GM19452 (cell line): ENCODE measurements around the gene WDR17.

ENCODE experiments used
- ATAC-seq: cut with Tn5 transposase; IDR thresholded peaks from one replicate; pipeline ENCODE4 v1.9.1; 2021; ENCODE audit not compliant: unreplicated experiment

WDR17 gene

GRCh38 chr4:176065435-176066291 is at the start of gene WDR17:
WDR17 (plus strand) TSS chr4:176065841; CDS start chr4:176111581, 45,740 bp downstream.
- ATAC-seq: peak; percentile 100

GRCh38 chr4:176016601-176017000 is 49.0 kb upstream of the WDR17 start:
- ATAC-seq: no peak

DNA sequence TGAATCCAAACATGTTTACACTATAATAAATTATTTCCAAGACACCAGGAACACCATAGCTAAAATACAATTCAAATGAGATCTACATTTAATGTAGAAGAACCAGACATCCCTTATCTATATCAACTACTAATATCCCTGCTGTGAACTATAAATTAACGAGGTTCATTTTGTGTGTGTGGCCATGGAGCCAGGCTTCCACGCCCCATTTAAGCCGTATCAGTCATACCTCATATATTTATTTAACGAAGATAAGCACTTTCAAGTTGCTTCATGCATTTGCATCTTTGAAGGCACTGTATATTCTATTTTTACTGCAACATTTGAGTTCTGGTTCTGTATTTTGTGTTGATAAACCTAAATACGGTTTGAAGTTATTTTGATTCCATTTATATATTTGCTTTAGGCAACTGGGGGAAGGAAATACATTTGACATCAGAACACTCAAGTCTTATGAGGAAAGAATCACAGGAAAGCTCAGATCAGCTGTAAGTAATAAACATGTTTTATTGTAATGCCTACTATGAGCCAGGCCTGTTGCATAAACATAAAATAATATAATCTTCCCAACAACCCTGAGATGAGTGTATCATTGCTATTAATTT is 45.1 kb upstream of the WDR17 start:
- ATAC-seq: no peak

DNA sequence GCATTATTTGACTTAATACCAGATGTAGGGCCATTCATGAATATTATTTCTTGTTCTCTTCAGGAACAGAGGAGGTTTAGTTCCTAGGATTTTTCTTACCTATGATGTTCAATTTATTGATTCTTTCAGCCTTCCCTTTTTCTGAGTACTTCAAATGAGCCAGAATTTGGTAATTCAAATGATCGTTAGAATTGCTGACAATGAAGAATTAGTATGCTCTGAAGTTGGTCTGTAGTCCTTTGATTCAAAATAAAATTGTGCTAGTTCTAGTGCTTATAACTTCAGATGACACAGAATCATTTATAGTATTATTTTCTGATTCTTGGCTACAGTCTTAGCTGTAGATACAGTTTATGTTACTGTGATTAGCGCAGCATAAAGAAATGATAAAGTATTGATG is 35.2 kb upstream of the WDR17 start:
- ATAC-seq: no peak

- ATAC-seq: no peak
Measured at GRCh38 chr4:176031922-176032321, 33.7 kb upstream of the WDR17 start.

- no peak for ATAC-seq
Measured at GRCh38 chr4:176032454-176032853, 33.2 kb upstream of the WDR17 start.

DNA sequence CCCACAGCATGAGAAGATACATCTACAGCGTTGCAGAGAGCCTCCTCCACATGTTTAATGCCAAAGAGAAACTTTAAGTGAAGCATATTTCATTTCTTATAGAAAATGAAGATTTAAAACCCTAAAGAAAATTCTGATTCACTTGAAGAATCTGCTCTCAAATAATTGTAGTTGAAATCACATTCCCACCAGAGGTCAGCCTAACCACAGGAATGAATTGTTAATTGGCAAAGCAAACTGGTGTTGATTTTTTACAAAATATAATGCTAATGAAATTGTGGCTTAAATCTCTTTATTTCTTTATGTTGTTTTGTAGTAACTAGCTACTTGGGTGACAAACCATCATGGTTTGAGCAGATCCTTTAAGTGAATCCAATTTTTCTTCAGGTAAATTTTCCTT is 31.1 kb upstream of the WDR17 start:
- ATAC-seq: no peak

DNA sequence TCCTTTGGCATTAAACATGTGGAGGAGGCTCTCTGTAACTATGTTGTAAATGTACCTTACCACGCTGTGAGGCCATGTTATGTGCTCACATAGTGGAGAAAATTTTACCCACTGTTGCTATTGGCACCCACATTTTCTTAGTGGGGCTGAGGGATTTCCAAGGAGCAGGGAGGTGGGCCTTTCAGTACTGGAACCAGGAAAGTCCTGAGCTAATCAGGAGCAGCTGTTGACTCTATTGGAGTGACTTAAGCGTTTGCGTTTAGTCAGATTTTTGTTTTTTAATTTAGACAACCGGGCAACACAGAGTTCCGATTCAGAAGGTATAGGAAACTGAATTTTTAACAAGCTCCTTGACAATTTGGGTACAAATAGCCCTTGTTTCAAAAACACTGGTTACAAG is 30.7 kb upstream of the WDR17 start:
- ATAC-seq: no peak

- ATAC-seq: no peak
Measured at GRCh38 chr4:176036585-176037205, 28.9 kb upstream of the WDR17 start.

GRCh38 chr4:176038789-176039188 is 26.9 kb upstream of the WDR17 start:
- no peak for ATAC-seq

GRCh38 chr4:176042195-176042594 is 23.4 kb upstream of the WDR17 start:
- no peak for ATAC-seq

GRCh38 chr4:176043838-176044588 is 21.6 kb upstream of the WDR17 start:
- ATAC-seq: no peak

- no peak for ATAC-seq
Measured at GRCh38 chr4:176044589-176044951, 21.1 kb upstream of the WDR17 start.

DNA sequence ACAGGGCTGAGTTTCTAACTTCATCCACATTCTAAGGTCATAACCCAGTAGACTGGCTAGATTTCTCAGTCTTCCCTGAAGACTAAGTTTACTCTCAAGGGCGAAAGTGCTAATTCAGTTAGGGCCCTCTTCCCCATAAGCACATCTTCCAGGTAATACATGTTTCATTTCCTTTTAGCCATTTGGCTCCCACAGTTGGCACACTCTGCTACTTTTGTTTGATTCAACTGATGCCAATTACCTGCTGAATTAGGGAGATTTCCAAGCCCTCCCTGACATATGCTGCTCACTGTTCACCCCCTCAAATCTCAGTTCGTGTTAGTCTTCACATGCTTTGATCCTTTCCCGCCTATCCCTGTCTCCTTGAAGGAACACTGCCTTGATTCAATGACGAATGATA is 17.0 kb upstream of the WDR17 start:
- no peak for ATAC-seq

DNA sequence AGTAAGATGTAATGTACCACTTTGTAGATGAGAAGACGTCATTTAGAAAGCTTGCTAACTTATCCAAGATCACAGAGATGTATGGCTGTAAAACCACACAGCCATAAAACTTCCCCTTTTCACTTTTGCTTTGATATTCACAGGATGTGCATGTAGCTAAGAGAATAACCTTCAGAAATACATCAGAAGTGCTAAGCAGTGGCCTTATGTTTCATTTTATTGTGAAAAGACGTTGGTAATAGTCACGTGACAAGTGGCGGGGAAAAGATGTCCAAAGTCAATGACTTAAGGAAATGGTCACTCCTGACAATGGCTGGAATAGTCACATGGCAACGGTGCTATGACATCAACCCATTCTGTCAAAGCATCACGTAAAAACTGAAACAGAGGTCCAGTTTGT is 12.9 kb upstream of the WDR17 start:
- peak; percentile 97 for ATAC-seq

DNA sequence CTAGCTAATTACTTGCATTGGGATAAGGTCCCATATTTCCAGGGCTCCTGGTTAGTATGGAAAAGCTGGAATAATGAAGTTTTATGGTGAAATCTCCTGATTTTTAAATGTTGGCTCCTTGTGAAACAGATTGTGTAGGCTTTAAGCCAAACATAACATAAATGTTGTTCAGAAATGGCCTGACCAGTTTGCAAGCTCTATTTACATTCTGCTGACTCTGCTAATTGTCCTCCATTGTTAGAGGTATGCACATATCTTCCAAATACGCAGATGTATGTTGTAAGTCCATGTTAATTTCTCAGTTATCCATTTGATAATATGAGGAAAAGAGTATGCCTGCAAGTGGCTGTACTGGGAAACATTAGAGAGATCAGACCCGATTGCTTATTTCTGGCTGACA is 11.9 kb upstream of the WDR17 start:
- no peak for ATAC-seq

GRCh38 chr4:176054942-176055341 is 10.7 kb upstream of the WDR17 start:
- ATAC-seq: no peak

DNA sequence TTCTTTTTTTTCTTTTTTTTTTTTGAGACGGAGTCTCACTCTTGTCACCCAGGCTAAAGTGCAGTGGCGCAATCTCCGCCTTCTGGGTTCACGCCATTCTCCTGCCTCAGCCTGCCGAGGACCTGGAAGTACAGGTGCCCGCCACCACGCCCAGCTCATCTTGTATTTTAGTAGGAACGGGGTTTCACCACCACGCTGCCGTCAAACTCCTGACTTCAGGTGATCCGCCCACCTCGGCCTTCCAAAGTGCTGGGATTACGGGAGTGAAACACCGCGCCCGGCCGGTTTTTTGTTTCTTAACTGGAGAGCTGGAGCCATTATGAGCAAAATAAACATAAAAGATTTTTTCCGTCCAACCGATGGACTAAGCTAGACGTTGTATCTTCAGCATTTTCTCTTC is 1.9 kb upstream of the WDR17 start:
- ATAC-seq: no peak

GRCh38 chr4:176064539-176064938 is 1.1 kb upstream of the WDR17 start:
- ATAC-seq: no peak

DNA sequence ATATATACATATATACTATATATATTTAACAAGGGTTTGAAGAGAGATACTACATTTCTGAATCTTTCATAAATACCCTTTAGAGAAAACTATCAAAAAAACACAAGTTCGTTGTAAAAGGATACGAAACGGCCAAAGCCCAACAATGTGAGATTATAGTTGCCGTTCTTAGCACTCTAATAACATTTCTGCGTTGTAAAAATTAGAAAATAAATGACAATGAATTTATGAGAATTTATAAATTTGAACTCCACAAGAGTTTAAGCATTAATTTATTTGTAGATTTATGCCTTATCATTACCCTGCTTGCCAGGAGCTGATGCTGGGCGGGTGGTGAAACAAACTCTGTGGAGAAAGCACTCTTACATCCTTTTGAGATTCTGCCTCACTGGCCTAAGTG is 1.1 kb downstream of the WDR17 start:
- no peak for ATAC-seq

GRCh38 chr4:176077561-176077960 is 11.9 kb downstream of the WDR17 start:
- no peak for ATAC-seq

- no peak for ATAC-seq
Measured at GRCh38 chr4:176084769-176085168, 19.1 kb downstream of the WDR17 start.
